NB4 (cell line): ENCODE data around the gene CRB3.

Experiments
- CTCF ChIP-seq: IDR thresholded peaks from one replicate; pipeline ENCODE4 v1.5.1; 2012; ENCODE audit warnings: low read depth, low read length
- MAX ChIP-seq: IDR thresholded peaks from 2 replicates; pipeline ENCODE4 v1.6.1; 2011; ENCODE audit warnings: low read depth, low read length
- MYC ChIP-seq: IDR thresholded peaks from 2 replicates; pipeline ENCODE4 v1.6.1; 2011; ENCODE audit warnings: low read depth, low read length
- POLR2A ChIP-seq: IDR thresholded peaks from 2 replicates; pipeline ENCODE4 v1.6.1; 2011; ENCODE audit warnings: mild to moderate bottlenecking; ENCODE audit not compliant: insufficient read length; ENCODE audit errors: extremely low read depth

DNA sequence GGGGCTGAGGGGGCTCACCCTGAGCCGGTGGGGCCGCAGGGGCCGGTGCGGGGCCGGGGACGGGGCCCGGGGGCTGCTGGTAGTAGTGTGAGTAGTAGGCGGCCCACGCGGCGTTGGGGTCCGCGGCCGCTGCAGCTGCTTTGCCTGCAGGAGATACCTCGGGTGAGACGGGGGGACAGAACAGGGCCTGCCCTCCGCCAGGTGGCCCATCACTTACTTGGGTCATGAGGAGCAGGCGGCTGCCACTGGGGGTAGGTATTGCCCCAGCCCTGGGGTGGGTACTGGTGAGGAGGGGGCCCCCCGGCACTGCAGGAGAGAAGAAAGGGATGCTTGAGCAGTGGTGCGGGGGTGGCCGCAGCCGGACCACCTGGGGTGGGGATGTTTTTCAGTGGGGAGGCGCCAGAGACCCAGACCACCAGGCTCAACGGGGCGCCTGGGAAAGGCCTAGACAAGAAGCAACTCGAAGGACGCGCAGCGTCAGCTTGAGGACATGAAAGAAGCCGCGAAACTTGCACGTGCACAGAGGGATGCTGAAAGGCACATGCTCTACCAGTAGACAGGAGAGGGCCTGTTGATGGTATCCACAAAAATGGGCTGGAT lies 48.4 kb upstream of the CRB3 start:
- TF ChIP-seq CTCF, result no peak
- no peak for TF ChIP-seq MAX
- TF ChIP-seq POLR2A, result no peak
- no peak for TF ChIP-seq MYC
